ENCODE measurements around the gene ELOVL4. TPM values are rescaled to one million over a fixed set of nuclear protein-coding genes. Genes with fewer than 3 reads are reported as not detected.

ELOVL4 gene
- total RNA-seq, 2 donors from 2014 or later: 0.31 to 0.47 TPM

Other genes starting within 250 kb of the ELOVL4 start
- 1 to 10 TPM; 1.9 to 5.7 TPM for gene TTK, start 57.1 kb upstream of the ELOVL4 start, total RNA-seq
- gene BCKDHB, start 159.1 kb upstream of the ELOVL4 start, total RNA-seq: 10 to 100 TPM; 46.8 to 48.6 TPM